GM19239 (cell line): Measurements from ENCODE around the gene CST3.
"Not testable (repeated sequence)": the region's sequence is repeated elsewhere in the genome, so short reads cannot be mapped to it uniquely, and the experiment has no call there.

Experiments used
- DNase-seq: peaks from one replicate; pipeline ENCODE4 v3.0.0; 2011; ENCODE audit warnings: low spot score; ENCODE audit not compliant: insufficient read length
- FAIRE-seq: peaks from 2 replicates; lab custom pipeline; 2011; peaks lifted over from hg19 to GRCh38; lab: Jason Lieb, UNC

Gene CST3, protein sequence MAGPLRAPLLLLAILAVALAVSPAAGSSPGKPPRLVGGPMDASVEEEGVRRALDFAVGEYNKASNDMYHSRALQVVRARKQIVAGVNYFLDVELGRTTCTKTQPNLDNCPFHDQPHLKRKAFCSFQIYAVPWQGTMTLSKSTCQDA

DNA sequence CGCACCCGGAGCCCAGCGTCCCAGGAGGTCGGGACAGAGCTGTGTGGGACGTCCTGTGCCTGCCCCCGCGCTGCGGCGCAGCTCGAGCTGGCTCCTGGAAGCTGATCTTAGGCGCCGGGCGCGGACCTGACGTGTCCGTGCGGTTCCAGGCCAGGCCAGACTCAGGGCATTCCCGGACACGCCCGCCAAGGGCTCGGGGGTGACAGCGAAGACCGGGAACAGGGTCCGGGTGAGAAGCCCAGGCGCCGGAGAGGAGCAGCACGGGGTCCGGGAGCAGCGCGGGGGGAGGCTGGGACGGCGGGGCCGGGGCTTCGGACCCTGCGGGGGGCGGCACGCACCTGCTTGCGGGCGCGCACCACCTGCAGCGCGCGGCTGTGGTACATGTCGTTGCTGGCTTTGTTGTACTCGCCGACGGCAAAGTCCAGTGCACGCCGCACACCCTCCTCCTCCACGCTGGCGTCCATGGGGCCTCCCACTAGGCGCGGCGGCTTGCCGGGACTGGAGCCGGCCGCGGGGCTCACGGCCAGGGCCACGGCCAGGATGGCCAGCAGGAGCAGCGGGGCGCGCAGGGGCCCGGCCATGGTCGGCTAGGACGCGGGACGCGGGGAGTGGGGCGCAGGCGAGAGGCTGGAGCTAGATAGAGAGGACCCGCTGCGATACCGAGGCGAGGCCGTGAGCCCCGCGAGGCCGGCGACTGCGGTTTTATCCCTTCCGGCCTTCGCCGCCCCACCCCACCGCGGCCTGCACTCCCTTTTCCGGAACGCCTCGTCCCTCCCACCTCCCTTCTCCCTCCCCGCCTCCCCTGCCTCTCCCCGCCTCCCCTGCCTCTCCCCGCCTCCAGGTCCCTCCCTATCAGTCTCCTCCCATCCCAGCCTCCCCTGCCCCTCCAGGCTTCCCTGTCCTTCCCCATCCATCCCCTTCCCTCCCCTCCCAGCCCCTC lies at the start of gene CST3:
Gene CST3 (minus strand): TSS at position 674 of the 940 bp plus-strand sequence. CDS start 93 bp downstream, at position 581.
- FAIRE-seq, result peak; percentile 48
- peak; percentile 49 for DNase-seq

DNA sequence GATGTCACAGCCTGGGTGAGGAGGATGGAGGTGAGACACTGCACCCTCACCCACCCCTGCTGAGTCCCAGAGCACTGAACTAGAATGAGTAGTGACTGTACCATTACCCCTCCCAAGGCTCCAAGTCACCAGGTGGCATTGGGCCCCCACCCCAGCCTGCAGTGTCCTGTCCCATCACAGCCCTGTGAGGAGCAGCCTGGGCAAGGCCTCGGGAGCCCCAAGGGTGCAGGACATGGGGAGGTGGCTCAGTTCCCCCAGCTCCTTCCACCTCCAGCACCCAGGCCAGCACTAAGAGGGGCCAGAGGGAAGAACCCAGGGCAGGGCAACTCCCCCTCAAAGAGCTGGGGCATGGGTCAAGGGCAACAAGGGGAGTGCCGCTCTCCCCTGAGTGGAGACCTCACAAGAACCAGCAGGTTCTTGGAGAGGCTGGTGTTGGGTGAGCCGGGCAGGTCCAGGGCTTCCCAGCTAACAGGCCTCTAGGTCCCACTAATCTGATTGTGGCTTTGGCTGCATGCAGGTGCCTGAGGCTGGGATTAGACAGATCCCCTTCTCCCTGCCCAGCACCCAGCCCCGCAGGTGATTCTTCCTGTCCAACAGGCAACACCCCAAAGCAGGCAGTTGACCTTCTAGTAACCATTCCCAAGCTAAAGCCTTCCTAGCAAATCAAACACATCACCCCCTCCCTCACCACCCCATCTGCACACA lies 48.4 kb upstream of the CST3 start:
- DNase-seq (no peak), FAIRE-seq (no peak)

DNA sequence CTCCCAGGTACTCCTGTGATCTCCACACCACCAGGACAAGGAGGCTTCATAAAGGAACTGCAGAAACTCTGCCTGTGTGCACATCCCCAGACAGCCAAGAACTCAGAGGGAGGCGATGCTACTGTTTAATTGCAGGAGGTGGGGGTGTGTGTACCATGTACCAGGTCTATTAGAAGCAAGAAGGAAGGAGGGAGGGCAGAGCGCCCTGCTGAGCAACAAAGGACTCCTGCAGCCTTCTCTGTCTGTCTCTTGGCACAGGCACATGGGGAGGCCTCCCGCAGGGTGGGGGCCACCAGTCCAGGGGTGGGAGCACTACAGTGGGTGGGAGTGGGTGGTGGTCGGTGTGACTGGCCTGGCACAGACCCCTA lies 47.8 kb upstream of the CST3 start:
- FAIRE-seq, DNase-seq: not testable (repeated sequence)

DNA sequence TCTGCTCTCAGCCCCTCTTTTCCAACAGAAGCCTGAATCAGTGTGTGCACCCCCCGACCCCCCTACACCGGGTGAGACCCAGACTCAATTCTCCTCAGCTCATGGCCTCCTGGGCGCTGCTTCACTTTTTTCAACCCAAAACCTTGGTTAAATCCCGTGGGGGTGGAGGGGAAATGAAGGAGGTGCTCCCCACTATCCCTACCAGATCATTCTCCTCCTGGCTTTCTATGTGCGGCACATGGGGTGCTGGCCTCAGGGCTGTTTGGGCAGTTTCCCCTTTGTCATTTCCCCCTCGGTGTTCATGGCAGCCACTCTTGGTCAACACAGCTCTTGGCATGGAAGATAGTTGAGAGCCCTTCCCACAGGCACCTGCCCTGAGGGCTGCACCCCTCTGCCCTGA lies 46.5 kb upstream of the CST3 start:
- FAIRE-seq (no peak), DNase-seq (no peak)

DNA sequence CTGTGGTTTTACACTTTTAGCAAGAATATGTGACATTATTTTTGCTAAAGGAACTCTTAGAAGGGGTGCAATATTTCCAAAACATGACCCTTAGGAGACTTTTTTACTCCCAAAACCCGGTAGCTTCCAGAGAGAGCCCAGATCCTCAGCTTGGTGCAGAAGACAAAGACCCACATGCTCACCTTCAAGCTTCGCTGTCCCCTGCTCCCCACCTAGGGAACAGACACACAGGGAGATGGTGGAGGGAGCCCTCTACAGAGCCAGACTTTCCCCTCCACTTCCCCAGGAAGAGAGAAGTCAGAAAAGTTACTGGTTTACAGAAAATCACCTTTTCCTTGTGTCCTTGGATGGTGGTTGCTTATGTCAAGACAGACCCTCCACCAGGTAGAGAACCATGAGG lies 46.1 kb upstream of the CST3 start:
- FAIRE-seq (no peak), DNase-seq (no peak)

DNA sequence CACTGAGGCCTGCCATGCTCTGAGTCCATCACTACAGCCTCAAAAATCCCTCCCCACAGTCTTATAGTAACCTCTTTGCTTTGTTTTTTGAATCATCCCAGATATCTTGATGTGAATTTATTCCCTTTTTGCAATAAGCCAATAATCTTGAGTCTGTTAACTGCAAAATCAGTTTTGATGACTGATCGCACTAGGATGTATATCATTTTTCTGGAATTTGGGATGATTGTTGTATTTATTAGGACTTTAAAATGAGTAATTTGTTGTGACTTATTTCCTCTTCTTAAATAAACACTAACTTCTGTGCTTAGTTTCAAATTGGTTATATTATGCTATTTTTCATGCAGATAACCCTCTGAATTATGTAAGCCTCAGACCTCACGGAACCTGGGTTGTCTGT lies 45.5 kb upstream of the CST3 start:
- no peak for DNase-seq

DNA sequence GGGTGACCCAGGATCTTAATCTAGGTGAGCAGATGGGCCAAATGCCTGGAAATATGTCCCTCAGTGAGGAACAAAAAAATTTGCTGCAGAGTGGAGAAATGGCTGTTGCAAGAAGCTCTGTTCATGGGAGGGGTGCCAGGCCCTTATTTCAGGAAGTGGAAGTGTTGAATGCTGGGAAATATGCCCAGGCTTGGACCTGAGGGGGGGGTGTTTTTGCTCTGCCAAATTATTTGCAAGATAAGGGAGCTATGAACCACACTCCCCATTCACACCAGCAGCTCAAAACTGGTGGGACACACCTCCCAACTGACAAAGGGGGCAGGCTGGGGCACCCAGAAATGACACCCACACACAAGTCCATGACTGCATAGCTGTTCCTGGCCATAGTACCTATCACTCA lies 42.4 kb upstream of the CST3 start:
- no peak for DNase-seq
- no peak for FAIRE-seq

More for the DNA sequence above, 45.5 kb upstream of the CST3 start:
- FAIRE-seq, result no peak

DNA sequence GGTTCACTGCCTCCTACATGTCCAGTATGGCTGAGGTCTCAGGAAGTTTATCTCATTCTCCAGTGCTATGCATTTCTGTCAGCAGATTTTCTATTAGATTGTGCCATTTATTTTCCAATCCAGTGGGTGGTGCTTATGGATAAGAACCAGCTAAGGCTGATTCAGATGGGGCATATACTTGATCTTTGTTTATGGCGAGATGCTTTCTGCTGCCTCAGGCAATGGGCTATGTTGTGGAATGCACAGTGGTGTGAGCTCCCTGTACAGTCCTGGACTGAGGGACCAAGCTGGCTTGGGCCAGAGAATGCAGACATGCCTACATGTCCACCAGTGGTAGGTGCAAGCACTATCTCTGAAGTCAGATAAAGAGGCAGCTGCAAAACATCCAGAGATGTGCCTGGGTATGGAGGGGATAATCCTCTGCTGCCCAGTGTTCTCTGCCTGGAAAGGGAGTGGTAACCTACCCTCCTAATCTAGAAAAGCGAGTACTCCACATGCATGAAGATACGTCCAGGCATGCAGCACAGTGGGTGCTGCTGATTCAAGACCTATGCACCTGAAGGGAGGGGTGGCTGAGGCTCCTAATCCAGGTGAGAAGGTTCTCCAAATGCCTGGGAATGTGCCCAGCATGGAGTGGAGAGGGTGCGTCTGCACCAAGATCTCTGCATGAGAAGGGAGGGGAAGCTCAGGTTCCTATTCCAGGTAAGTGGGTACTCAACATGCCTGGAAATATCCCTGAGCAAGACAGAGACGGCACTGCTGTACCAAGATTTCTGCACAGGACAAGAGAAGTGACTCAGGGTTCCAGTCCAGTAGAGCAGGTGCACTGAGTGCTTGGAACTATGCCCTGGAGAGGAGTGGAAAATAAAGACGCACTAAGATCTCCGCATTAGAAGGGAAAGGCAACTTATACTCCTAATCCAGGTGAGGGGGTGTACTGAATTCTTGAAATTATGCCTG lies 41.7 kb upstream of the CST3 start:
- DNase-seq, result no peak
- no peak for FAIRE-seq

DNA sequence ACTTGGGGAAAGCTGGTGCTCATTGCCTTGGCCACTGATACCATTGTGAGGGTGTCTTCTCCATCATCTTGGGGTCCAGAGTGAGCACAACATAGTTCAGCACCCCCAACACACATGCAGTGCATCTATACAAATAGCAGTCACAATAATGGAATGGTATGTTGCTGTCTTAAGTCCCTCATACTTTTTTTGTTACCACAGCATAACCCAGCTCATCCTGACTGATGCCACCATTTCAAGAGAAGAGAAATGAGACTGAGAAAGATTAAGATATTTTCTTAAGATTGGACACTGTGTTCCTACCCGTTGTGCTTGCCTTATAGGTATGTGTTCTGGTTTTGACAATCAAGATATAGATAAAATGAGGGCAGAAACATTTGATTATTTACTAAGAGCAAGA lies 35.5 kb upstream of the CST3 start:
- no peak for FAIRE-seq
- DNase-seq, result no peak

DNA sequence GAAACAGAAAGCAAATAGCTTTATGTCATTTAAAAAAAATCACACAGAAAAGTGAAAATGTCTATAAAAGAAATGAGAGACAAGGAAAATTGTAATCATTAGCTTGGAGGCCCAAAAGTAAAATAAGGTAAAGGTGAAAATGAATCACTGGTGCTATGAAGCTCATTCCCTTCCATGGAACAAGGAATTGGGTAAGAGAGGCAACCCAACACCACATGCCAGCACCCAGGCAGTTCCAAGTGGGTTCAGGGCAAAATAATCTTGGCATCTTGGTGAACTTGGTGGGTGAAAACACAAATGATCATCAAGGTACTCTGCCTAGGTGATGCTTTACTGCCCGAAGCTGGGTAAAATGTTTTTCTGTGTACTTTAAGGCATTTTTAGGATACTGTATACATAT lies 34.4 kb upstream of the CST3 start:
- DNase-seq (no peak), FAIRE-seq (no peak)

DNA sequence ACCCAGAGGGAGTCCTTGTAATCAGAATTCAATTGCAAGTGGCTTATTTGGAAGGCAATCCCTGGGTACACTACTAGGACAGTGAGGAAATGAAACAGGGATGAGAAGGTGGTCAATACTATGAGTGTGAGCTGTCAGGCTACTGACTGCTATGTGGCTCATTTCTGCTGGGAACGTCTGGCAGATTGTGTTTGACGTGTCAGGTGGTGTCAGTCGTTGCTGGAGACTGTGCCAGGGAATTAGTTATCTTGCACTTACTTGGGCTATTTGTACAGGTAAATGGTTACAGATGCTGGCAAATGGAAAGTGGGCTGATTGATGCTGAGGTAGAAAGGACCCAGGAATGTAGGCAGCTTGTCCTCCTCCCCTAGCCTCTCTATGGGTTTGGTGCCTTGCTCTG lies 33.7 kb upstream of the CST3 start:
- DNase-seq (no peak), FAIRE-seq (no peak)

DNA sequence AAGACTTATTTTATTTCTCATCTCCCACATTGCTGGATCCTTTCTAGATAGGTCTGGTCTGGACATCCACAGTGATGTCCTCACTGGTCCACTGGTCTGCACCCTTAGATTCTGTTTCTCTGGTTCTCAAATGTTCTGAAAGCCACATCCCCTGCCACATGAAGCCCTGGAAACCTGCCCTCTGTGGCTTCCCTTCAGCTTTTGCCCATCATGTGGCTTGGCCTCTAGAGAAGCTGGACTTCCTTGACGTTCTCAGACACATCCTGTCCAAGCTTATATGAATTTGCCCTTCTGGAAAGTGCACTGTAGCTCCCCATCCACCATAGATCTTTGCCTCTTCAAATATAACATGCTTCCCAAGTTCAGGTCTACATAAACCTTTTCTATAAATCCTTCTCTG lies 32.6 kb upstream of the CST3 start:
- DNase-seq (no peak), FAIRE-seq (no peak)

DNA sequence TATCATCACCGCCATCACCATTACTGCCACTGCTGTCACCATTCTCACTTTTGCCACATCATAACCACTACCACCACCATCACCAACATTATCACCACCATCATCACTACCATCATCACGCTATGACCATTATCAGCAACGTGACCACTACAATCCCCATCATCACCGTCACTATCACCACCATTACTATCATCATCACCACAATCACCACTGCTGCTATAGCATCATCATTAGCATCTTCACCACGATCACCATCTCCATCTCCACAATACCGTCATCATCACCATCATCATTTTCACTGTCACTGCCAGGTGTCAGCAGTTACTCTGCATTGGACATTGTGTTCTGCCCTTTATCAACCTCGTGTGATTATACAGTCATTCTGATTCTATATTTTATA lies 32.1 kb upstream of the CST3 start:
- DNase-seq, result no peak
- no peak for FAIRE-seq

DNA sequence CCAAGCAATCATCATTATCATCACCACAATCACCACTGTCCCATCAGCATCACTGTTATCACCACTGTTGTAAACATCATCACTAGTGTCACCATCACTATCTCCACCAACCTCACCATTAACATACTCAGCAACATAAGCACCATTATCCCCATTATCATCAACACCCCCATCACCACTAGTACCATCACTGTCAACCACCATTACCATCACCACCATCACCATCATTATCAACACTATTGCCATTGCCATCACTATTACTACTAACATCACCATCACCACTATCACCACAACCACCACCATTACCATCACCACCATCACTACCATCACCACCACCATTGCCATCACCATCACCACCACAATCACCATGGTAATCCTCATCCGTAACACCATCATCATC lies 31.6 kb upstream of the CST3 start:
- no peak for FAIRE-seq
- no peak for DNase-seq

DNA sequence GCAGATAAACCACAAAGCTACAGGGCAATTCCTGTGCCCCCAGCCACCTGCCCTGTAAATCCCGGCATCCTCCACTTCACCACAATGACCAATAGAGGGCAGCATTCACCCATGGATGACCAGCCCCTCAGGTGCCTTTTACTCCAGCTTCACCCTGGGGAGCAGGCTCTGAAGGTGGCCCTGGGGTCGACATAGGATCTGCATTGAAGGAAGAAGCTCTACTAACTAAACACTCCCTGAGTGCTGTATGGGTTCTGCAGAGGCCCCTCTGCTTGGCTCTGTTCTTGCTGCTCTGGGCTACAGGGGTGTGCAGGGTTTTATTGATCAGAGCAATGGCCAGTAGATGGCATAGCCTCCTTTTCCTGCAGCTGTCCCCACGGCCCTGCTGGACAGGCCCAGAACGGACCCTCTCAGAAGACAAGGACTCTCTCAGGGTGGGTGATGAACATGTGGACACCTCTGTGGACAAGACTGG lies 30.8 kb upstream of the CST3 start:
- no peak for FAIRE-seq
- DNase-seq, result peak; percentile 26

DNA sequence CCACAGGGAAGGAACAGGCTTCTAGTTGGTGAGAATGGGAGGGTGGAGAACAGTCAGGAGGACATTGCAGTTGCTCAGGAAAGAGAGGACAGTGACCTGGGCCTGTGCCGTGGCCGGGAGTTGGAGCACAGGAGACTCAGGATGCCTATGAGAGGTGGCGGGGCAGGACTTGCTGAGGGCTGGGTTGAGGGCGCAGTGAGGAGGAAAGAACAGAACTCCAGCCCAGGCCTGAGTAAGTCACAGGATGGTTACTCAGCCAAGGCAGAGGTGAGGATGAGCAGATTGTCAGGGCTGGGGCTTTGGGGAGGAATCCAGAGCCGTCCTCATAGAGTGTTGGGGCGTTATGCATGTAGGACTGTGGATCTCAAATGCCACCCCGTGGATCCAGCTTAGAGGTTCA lies 29.9 kb upstream of the CST3 start:
- FAIRE-seq, result no peak

DNA sequence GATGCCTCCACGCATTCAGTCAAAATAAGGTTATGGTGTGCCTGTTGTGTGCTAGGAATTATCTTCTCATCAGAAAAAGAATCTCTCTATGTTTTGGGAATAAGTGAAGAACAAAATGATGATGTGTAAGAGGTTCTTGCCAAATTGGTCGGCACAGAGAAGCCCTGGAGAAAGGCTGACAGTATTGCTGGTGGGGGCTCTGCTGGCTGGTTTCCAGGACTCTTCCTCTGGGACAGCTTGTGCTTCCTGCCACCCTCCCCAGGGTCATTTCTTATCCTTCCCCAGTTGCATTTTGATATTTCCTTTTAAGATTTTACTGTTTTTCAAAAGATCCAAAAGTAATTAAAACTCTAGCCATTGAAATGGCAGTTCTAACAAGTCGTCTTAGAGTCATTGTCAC lies 28.9 kb upstream of the CST3 start:
- no peak for FAIRE-seq
- no peak for DNase-seq

More for the DNA sequence above, 29.9 kb upstream of the CST3 start:
- no peak for DNase-seq

DNA sequence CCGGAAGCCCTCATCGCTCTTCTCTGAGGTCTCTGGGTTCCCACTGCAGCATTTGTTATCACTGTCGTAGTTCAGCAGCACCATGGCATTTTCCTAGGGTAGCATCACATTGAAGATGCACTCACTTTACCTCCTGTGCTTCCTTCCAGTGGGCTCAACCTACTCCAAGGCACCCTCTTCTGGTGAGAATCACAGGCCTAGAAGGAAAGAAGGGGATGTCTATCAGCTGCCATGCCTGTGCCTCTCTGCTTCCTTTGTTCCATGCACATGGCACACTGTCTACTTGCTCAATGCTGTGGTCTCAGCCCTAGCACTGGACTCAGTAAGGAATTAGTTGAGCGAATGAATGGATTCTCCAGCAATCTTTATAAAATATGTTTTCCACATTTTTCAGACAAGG lies 28.4 kb upstream of the CST3 start:
- no peak for FAIRE-seq
- DNase-seq, result no peak

DNA sequence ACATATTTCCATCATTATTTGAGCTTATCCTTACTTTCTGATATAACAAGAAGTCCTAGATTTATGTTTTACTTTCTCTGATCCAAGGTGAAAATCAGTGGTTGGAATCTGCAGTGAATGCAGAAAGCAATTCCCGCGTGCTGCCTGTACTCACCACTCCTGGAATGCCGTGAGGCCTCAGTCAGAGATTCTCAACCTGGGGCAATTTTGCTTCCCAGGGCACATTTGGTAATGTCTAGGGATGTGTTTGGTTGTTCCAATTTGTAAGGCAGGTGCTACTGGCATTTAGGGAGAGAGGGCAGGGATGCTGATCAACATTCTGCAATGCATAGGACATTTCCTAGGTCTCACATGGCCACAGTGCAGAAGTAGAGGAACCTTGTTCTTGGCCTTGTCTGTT lies 27.2 kb upstream of the CST3 start:
- no peak for FAIRE-seq
- DNase-seq, result no peak

DNA sequence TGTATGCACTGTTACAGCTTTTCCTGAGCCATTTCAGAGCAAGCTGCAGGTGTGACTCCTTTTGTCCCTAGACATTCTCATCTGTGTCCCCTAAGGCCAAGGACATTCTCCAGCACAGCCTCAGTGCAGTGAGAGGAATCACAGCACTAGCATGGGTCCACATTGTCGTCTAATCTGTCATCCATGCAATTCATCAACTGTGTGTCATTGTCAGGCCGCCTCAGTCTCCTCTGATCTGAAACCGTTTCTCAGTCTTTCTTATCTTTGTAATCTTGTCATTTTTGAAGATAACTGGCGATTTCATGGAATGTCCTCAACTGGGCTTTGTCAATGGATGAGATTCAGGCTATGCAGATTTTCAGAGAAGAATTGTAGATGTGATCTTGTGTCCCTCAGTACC lies 26.3 kb upstream of the CST3 start:
- FAIRE-seq, DNase-seq: not testable (repeated sequence)
